B cell (primary cell): ENCODE measurements around the gene RNGTT.

ENCODE experiments used
- CTCF ChIP-seq: fragments of 200-600 bp; IDR thresholded peaks from one replicate; pipeline ENCODE4 v1.8.0; 2022; ENCODE audit warnings: antibody characterized with exemption, mild to moderate bottlenecking
- EZH2 ChIP-seq: IDR thresholded peaks from 2 replicates; pipeline ENCODE4 v1.6.1; 2012; ENCODE audit warnings: borderline replicate concordance, low read depth, mild to moderate bottlenecking, moderate library complexity, low read length; ENCODE audit not compliant: insufficient read depth, poor library complexity, severe bottlenecking

- TF ChIP-seq EZH2 (no peak), CTCF (no peak)
Observed at GRCh38 chr6:88709819-88710246, 253.6 kb downstream of the RNGTT start.
